Tibial artery (tissue), 4 donors: ENCODE results near the gene CLDN4.

ENCODE experiments used
- DNase-seq, 2 donors: peaks; one replicate each; pipeline ENCODE4 v3.0.0-alpha.2; 2019
- H3K27ac ChIP-seq, 2 donors: fragments of 200-600 bp; sonication (generic) in 1 of 2; 1 replicate in 1 of 2; 2 replicates in 1 of 2; pipeline ENCODE4 v1.5.1; 2018 to 2019; ENCODE audit warnings: mild to moderate bottlenecking in 1 of 2
- H3K27me3 ChIP-seq, 2 donors: fragments of 200-600 bp; sonication (generic) in 1 of 2; one replicate each; pipeline versions ENCODE4 v1.5.1 to v1.6.0; 2016 to 2019
- H3K36me3 ChIP-seq, 3 donors: fragments of 200-600 bp; sonication (generic) in 2 of 3; one replicate each; pipeline ENCODE4 v1.5.1; 2016 to 2019; ENCODE audit warnings: mild to moderate bottlenecking in 2 of 3
- H3K4me1 ChIP-seq, 4 donors: fragments of 200-600 bp; sonication (generic) in 2 of 4; 1 replicate in 3 of 4; 2 replicates in 1 of 4; pipeline ENCODE4 v1.5.1; 2016 to 2019
- H3K4me3 ChIP-seq, 2 donors: fragments of 200-600 bp; sonication (generic) in 1 of 2; 1 replicate in 1 of 2; 2 replicates in 1 of 2; pipeline ENCODE4 v1.5.1; 2018 to 2019; ENCODE audit warnings: mild to moderate bottlenecking in 2 of 2
- H3K9me3 ChIP-seq, 3 donors: fragments of 200-600 bp; sonication (generic) in 1 of 3; one replicate each; pipeline ENCODE4 v1.5.1; 2016 to 2019
- intact Hi-C: fragments of 100-400 bp; cut with DNase I; formaldehyde crosslinking; loops from one replicate; pipeline ENCODE4 v1.15.0; 2023; ENCODE audit warnings: low total_unique reads
- TF ChIP-seq, protein P1 (sequence below), 2 experiments: fragments of 200-600 bp in 1 of 2; fragments of 450-650 bp in 1 of 2; IDR thresholded peaks; one replicate each; pipeline ENCODE4 v1.5.1; 2017 to 2019; ENCODE audit warnings: antibody characterized with exemption in 2 of 2, mild to moderate bottlenecking in 1 of 2, moderate library complexity in 1 of 2

Gene CLDN4

DNA sequence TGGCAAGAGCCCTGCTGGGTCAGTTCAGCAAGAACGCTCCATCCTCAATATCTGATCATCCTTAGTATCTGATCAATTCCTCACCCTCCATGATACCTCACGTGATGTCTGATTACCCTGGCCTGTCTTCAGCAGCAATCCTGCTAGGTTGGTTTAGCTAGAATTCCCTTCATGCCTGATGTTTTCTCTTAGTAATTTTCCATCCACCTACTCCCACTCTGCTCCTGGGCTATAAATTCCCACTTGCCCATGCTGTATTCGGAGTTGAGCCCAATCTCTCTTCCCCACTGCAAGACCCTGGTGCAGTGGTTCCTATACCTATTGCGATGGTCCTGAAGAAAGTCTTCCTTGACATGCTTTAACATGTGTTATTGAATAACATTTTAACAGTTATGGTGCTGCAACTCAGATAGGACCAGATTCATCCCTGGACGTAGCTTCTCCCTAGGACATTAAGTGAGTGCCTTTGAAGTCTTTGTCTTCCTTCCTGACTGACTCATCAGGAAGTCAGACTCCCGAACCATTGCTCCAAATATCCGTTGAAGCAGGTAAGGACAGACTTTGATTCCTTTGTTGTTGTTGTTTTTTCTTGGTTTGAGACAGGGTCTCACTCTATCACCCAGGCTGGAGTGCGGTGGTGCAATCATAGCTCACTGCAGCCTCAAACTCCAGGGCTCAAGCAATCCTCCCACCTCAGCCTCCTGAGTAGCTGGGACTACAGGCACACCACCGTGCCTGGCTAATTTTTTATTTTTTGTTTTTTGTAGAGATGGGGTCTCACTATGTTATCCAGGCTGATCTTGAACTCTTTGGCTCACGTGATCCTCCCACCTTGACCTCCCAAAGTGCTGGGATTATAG lies 31.3 kb upstream of the CLDN4 start:
- H3K27ac ChIP-seq: no peak overlapping the region
- intact Hi-C loops: no loop called here
- DNase-seq: peak in 1 of 2 donors; percentile 34
- H3K9me3 ChIP-seq: no peaks in the 10 kb centered on the region
- TF ChIP-seq, protein P1, sequence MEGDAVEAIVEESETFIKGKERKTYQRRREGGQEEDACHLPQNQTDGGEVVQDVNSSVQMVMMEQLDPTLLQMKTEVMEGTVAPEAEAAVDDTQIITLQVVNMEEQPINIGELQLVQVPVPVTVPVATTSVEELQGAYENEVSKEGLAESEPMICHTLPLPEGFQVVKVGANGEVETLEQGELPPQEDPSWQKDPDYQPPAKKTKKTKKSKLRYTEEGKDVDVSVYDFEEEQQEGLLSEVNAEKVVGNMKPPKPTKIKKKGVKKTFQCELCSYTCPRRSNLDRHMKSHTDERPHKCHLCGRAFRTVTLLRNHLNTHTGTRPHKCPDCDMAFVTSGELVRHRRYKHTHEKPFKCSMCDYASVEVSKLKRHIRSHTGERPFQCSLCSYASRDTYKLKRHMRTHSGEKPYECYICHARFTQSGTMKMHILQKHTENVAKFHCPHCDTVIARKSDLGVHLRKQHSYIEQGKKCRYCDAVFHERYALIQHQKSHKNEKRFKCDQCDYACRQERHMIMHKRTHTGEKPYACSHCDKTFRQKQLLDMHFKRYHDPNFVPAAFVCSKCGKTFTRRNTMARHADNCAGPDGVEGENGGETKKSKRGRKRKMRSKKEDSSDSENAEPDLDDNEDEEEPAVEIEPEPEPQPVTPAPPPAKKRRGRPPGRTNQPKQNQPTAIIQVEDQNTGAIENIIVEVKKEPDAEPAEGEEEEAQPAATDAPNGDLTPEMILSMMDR (IDR thresholded peaks at IDR 0.05): no peak
- H3K4me1 ChIP-seq: no peaks in the 10 kb centered on the region
- no peak overlapping the region for H3K4me3 ChIP-seq
- no peaks in the 10 kb centered on the region for H3K27me3 ChIP-seq
- H3K36me3 ChIP-seq: no peaks in the 10 kb centered on the region

DNA sequence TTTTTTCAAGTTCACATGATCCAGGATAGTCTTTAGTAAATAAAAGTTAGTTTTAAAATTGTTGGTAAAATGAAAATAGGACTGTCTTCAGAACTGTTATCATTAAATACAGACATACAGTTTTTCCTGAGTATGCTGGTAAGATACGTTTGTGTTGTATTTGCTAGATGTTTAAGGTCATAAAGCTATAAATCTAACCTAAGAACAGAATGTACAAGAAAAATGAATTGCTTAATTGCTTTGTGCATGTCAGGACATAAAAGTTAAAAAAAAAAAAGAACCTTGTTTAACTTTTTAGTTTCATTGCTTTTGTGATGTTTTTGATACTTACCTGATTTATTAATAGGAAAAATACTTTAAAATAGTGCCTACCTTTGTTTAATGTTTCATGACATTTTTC lies 29.2 kb upstream of the CLDN4 start:
- intact Hi-C loops: no loop called here
- no peaks in the 10 kb centered on the region for H3K27me3 ChIP-seq
- DNase-seq: no peak
- H3K4me1 ChIP-seq: no peaks in the 10 kb centered on the region
- TF ChIP-seq, protein P1 (IDR thresholded peaks at IDR 0.05): no peak
- H3K4me3 ChIP-seq: no peak overlapping the region
- H3K9me3 ChIP-seq: no peaks in the 10 kb centered on the region
- H3K36me3 ChIP-seq: no peaks in the 10 kb centered on the region
- no peak overlapping the region for H3K27ac ChIP-seq

DNA sequence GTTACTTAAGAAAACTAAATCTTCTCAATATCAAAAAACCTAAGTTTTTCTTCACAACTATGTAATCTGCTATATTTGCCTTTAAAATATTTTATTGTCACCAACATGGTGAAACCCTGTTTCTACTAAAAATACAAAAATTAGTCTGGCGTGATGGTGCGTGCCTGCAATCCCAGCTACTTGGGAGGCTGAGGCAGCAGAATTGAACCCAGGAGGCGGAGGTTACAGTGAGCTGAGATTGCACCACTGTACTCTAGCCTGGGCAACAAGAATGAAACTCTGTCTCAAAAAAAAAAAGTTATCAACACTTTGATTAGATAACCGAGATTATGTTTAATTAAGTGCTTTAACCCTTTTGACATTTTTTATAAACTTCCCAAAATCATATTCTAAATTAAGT lies 28.3 kb upstream of the CLDN4 start:
- TF ChIP-seq, protein P1 (IDR thresholded peaks at IDR 0.05): no peak
- Histone ChIP-seq H3K9me3 (no peaks in the 10 kb centered on the region), H3K36me3 (no peaks in the 10 kb centered on the region), H3K4me3 (no peak overlapping the region), H3K27ac (no peak overlapping the region), H3K4me1 (no peaks in the 10 kb centered on the region), H3K27me3 (no peaks in the 10 kb centered on the region)
- intact Hi-C loops: no loop called here
- DNase-seq: no peak

DNA sequence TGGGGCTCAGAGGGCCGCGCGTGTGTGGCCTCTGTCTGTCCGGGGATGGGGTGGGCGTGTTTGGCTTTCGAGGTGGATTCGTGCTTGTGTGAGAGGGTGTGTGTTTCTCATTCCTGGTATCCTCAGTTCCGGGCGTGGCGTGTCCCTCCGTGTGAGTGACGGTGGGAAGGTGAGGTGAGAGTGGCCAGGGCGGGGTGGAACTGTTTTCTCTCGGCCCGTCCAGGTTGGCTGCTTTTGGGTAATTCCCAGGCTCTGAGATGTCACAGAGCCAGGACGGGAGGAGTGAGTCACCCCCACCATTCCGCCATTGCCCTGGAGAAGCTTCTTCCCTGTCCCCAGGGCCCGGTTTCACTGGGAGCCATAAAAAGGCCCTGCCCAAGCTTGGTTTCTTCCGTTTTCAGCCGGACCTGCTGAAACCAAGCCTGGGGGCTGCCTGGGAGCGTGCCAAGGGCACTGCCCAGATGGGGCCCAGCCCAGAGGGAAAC lies 21.3 kb upstream of the CLDN4 start:
- Histone ChIP-seq H3K4me1 (no peaks in the 10 kb centered on the region), H3K36me3 (no peaks in the 10 kb centered on the region), H3K27ac (no peak overlapping the region), H3K4me3 (no peak overlapping the region), H3K9me3 (no peaks in the 10 kb centered on the region), H3K27me3 (peaks cover 0 to 16% of the 10 kb centered on the region in 2 donors)
- intact Hi-C loops: no loop called here
- peak in 1 of 2 donors; percentile 51 for DNase-seq
- TF ChIP-seq, protein P1 (IDR thresholded peaks at IDR 0.05): no peak

DNA sequence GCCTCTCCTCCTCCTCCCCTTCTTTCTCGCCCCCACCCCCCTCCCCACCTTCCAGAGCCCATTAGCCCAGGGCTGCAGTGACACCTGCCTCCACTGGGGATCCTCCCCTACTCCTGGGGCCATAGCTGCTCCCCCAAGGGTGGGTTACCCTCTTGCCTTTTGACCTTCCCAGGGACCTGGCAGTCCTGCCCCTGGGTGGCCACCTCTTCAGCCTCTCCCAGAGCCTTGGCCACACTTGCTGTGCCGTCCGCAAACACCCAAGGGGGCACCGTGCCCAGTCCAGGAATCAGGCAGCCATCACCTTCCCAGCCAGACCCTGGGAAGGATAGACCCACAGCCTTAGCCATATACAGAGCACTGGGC lies 19.8 kb upstream of the CLDN4 start:
- Histone ChIP-seq H3K27ac (no peak overlapping the region), H3K27me3 (peaks cover 0 to 16% of the 10 kb centered on the region in 2 donors), H3K4me1 (no peaks in the 10 kb centered on the region), H3K36me3 (no peaks in the 10 kb centered on the region), H3K4me3 (no peak overlapping the region), H3K9me3 (no peaks in the 10 kb centered on the region)
- DNase-seq: peak in 1 of 2 donors; percentile 40
- TF ChIP-seq, protein P1 (IDR thresholded peaks at IDR 0.05): no peak
- intact Hi-C loops: loop anchor here (1.0 kb wide), 1 partner anchor 44 kb away; no protein-coding TSS in a partner anchor
